Measurements from ENCODE around the gene WDR77.

WDR77 gene

DNA sequence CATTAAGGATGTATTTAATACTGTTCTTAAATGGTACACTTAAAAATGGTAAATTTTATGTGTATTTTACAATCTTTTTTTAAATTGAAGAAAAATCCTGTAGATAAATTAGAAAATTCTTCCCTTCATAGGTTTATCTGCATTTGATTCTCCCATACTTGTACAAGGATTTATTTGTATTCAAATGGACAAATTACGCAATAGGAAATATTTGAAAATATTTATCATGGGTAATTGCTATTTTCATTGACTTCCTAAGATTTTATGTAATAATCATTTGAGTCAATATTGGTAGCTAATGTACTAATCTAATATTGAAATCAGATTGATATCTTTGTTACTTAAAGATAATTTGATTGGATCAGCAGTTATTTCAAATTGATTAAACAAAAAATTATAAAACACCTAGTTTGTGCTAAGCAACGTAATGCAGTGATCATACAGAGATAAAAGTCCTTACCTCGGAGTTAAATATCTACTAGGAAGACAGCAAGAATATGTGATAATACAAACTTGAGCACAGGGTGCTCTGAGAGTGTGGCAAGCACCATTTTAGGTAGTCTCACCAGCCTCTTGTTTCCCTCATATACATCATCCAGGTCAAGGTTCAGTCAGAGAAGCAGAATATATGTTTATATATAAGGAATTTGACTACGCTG, 13.4 kb upstream of the WDR77 start:
- Histone ChIP-seq H2AFZ (ENCODE audit: low read length) (no peak overlapping the region), H3K36me3 (replicated peaks in 1 of 2; ENCODE audit: control insufficient read depth in 2 of 2, insufficient read depth in 2 of 2, low read length in 2 of 2) (peaks cover 6 to 50% of the 10 kb centered on the region in 2 donors), H2BK12ac (ENCODE audit: low read length) (no peak overlapping the region), H3K9me3 (replicated peaks in 1 of 2; ENCODE audit: control insufficient read depth in 2 of 2, insufficient read depth in 1 of 2, low read depth in 1 of 2, low read length in 2 of 2) (no peaks in the 10 kb centered on the region), H3K4me2 (ENCODE audit: insufficient read depth, low read length, poor library complexity, severe bottlenecking) (no peak overlapping the region), H3K14ac (ENCODE audit: low read length) (no peak overlapping the region), H4K8ac (ENCODE audit: low read depth, low read length) (no peak overlapping the region), H3K4ac (ENCODE audit: low read length) (no peak overlapping the region), H2BK5ac (ENCODE audit: low read length) (no peak overlapping the region), H3K4me3 (ENCODE audit: low read length in 2 of 2) (no peak overlapping the region), H3K18ac (ENCODE audit: low read length) (no peak overlapping the region), H3K79me1 (ENCODE audit: low read depth, low read length) (no peaks in the 10 kb centered on the region), H3K9ac (ENCODE audit: low read depth, low read length, poor library complexity) (no peak overlapping the region), H3K4me1 (ENCODE audit: control insufficient read depth in 2 of 2, insufficient read depth in 1 of 2, low read depth in 1 of 2, low read length in 2 of 2) (no peaks in the 10 kb centered on the region), H4K91ac (ENCODE audit: low read depth, low read length, poor library complexity) (no peak overlapping the region), H2BK15ac (ENCODE audit: low read length) (no peak overlapping the region), H2BK120ac (ENCODE audit: low read depth, low read length) (no peak overlapping the region), H3K27ac (replicated peaks; ENCODE audit: low read length) (no peak overlapping the region), H3K27me3 (ENCODE audit: control insufficient read depth in 3 of 3, insufficient read depth in 3 of 3, low read depth in 1 of 3, low read length in 3 of 3) (no peaks in the 10 kb centered on the region), H2AK5ac (ENCODE audit: low read depth, low read length) (no peak overlapping the region), H3K23ac (ENCODE audit: low read depth, low read length, poor library complexity) (no peak overlapping the region)
- WGBS, 2 donors (ENCODE audit: extremely low coverage in 2 of 2, insufficient read length in 2 of 2, insufficient replicate concordance in 1 of 2): no CpG with 5 or more reads among the region's 4 CpGs
- DNase-seq (ENCODE audit: low spot score): no peak

- Histone ChIP-seq H2BK15ac (ENCODE audit: low read length) (no peak overlapping the region), H2AFZ (ENCODE audit: low read length) (no peak overlapping the region), H2BK120ac (ENCODE audit: low read depth, low read length) (no peak overlapping the region), H3K9me3 (replicated peaks in 1 of 2; ENCODE audit: control insufficient read depth in 2 of 2, insufficient read depth in 1 of 2, low read depth in 1 of 2, low read length in 2 of 2) (no peaks in the 10 kb centered on the region), H3K4me1 (ENCODE audit: control insufficient read depth in 2 of 2, insufficient read depth in 1 of 2, low read depth in 1 of 2, low read length in 2 of 2) (no peaks in the 10 kb centered on the region), H4K91ac (ENCODE audit: low read depth, low read length, poor library complexity) (no peak overlapping the region), H2BK5ac (ENCODE audit: low read length) (no peak overlapping the region), H3K4ac (ENCODE audit: low read length) (no peak overlapping the region), H3K23ac (ENCODE audit: low read depth, low read length, poor library complexity) (no peak overlapping the region), H3K4me2 (ENCODE audit: insufficient read depth, low read length, poor library complexity, severe bottlenecking) (no peak overlapping the region), H3K36me3 (replicated peaks in 1 of 2; ENCODE audit: control insufficient read depth in 2 of 2, insufficient read depth in 2 of 2, low read length in 2 of 2) (peaks cover 10 to 58% of the 10 kb centered on the region in 2 donors), H2AK5ac (ENCODE audit: low read depth, low read length) (no peak overlapping the region), H2BK12ac (ENCODE audit: low read length) (no peak overlapping the region), H3K27ac (replicated peaks; ENCODE audit: low read length) (no peak overlapping the region), H3K18ac (ENCODE audit: low read length) (no peak overlapping the region), H3K9ac (ENCODE audit: low read depth, low read length, poor library complexity) (no peak overlapping the region), H3K4me3 (ENCODE audit: low read length in 2 of 2) (no peak overlapping the region), H3K79me1 (ENCODE audit: low read depth, low read length) (no peaks in the 10 kb centered on the region), H3K27me3 (ENCODE audit: control insufficient read depth in 3 of 3, insufficient read depth in 3 of 3, low read depth in 1 of 3, low read length in 3 of 3) (no peaks in the 10 kb centered on the region), H3K14ac (ENCODE audit: low read length) (no peak overlapping the region), H4K8ac (ENCODE audit: low read depth, low read length) (no peak overlapping the region)
- no CpG with 5 or more reads among the region's 6 CpGs for WGBS, 2 donors (ENCODE audit: extremely low coverage in 2 of 2, insufficient read length in 2 of 2, insufficient replicate concordance in 1 of 2)
- DNase-seq (ENCODE audit: low spot score): no peak
These were observed 12.7 kb upstream of the WDR77 start for GRCh38 chr1:111461765-111462164.

DNA sequence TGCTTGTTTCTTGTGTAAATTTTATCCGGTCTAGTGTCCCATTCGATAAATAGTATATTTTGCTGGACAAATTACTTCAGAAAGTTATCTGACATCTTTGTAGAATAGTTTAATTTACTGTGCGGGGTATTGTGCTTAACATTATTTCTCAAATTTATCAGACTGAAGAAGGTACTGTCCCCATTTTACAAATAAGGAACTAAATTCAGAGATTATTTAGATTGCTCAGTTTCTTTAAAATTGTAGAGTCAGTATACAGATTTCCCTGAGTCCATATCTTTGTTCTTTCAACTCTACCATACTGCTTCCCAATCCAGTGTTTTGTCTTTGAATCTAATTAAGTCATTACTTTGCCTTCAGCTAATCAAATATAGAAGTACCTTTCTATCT, 6.6 kb upstream of the WDR77 start:
- no CpG with 5 or more reads among the region's 3 CpGs for whole genome bisulfite sequencing, 2 donors (ENCODE audit: extremely low coverage in 2 of 2, insufficient read length in 2 of 2, insufficient replicate concordance in 1 of 2)
- no peak overlapping the region for H3K27ac ChIP-seq (replicated peaks; ENCODE audit: low read length)
- H3K4me2 ChIP-seq (ENCODE audit: insufficient read depth, low read length, poor library complexity, severe bottlenecking): no peak overlapping the region
- no peak overlapping the region for H2BK15ac ChIP-seq (ENCODE audit: low read length)
- H3K9ac ChIP-seq (ENCODE audit: low read depth, low read length, poor library complexity): no peak overlapping the region
- H3K36me3 ChIP-seq (replicated peaks in 1 of 2; ENCODE audit: control insufficient read depth in 2 of 2, insufficient read depth in 2 of 2, low read length in 2 of 2): peaks cover 16 to 94% of the 10 kb centered on the region in 2 donors
- no peaks in the 10 kb centered on the region for H3K27me3 ChIP-seq (ENCODE audit: control insufficient read depth in 3 of 3, insufficient read depth in 3 of 3, low read depth in 1 of 3, low read length in 3 of 3)
- H2BK5ac ChIP-seq (ENCODE audit: low read length): no peak overlapping the region
- no peak overlapping the region for H2BK12ac ChIP-seq (ENCODE audit: low read length)
- no peaks in the 10 kb centered on the region for H3K4me1 ChIP-seq (ENCODE audit: control insufficient read depth in 2 of 2, insufficient read depth in 1 of 2, low read depth in 1 of 2, low read length in 2 of 2)
- no peak overlapping the region for H3K23ac ChIP-seq (ENCODE audit: low read depth, low read length, poor library complexity)
- H3K79me1 ChIP-seq (ENCODE audit: low read depth, low read length): no peaks in the 10 kb centered on the region
- no peak overlapping the region for H3K14ac ChIP-seq (ENCODE audit: low read length)
- H3K4ac ChIP-seq (ENCODE audit: low read length): no peak overlapping the region
- H3K18ac ChIP-seq (ENCODE audit: low read length): no peak overlapping the region
- no peak overlapping the region for H3K4me3 ChIP-seq (ENCODE audit: low read length in 2 of 2)
- no peak overlapping the region for H2AK5ac ChIP-seq (ENCODE audit: low read depth, low read length)
- H2AFZ ChIP-seq (ENCODE audit: low read length): no peak overlapping the region
- no peaks in the 10 kb centered on the region for H3K9me3 ChIP-seq (replicated peaks in 1 of 2; ENCODE audit: control insufficient read depth in 2 of 2, insufficient read depth in 1 of 2, low read depth in 1 of 2, low read length in 2 of 2)
- no peak overlapping the region for H4K91ac ChIP-seq (ENCODE audit: low read depth, low read length, poor library complexity)
- no peak overlapping the region for H4K8ac ChIP-seq (ENCODE audit: low read depth, low read length)
- no peak overlapping the region for H2BK120ac ChIP-seq (ENCODE audit: low read depth, low read length)
- DNase-seq (ENCODE audit: low spot score): no peak

GRCh38 chr1:111454859-111455641, 6.0 kb upstream of the WDR77 start:
- Histone ChIP-seq H3K4me1 (ENCODE audit: control insufficient read depth in 2 of 2, insufficient read depth in 1 of 2, low read depth in 1 of 2, low read length in 2 of 2) (peaks cover 2 to 3% of the 10 kb centered on the region in 2 donors), H3K36me3 (replicated peaks in 1 of 2; ENCODE audit: control insufficient read depth in 2 of 2, insufficient read depth in 2 of 2, low read length in 2 of 2) (peaks cover 16 to 89% of the 10 kb centered on the region in 2 donors), H3K9me3 (replicated peaks in 1 of 2; ENCODE audit: control insufficient read depth in 2 of 2, insufficient read depth in 1 of 2, low read depth in 1 of 2, low read length in 2 of 2) (no peaks in the 10 kb centered on the region)

More at GRCh38 chr1:111454859-111455641, 6.0 kb upstream of the WDR77 start:
- DNase-seq (ENCODE audit: low spot score): no peak
- Histone ChIP-seq H3K4ac (ENCODE audit: low read length) (no peak overlapping the region), H3K14ac (ENCODE audit: low read length) (no peak overlapping the region), H3K9ac (ENCODE audit: low read depth, low read length, poor library complexity) (no peak overlapping the region), H4K8ac (ENCODE audit: low read depth, low read length) (no peak overlapping the region), H2AFZ (ENCODE audit: low read length) (no peak overlapping the region), H3K27me3 (ENCODE audit: control insufficient read depth in 3 of 3, insufficient read depth in 3 of 3, low read depth in 1 of 3, low read length in 3 of 3) (no peaks in the 10 kb centered on the region), H2BK12ac (ENCODE audit: low read length) (no peak overlapping the region), H3K27ac (replicated peaks; ENCODE audit: low read length) (no peak overlapping the region), H3K4me3 (ENCODE audit: low read length in 2 of 2) (no peak overlapping the region), H2BK5ac (ENCODE audit: low read length) (no peak overlapping the region), H3K4me2 (ENCODE audit: insufficient read depth, low read length, poor library complexity, severe bottlenecking) (no peak overlapping the region), H4K91ac (ENCODE audit: low read depth, low read length, poor library complexity) (no peak overlapping the region), H3K18ac (ENCODE audit: low read length) (no peak overlapping the region), H3K23ac (ENCODE audit: low read depth, low read length, poor library complexity) (no peak overlapping the region), H3K79me1 (ENCODE audit: low read depth, low read length) (no peaks in the 10 kb centered on the region), H2AK5ac (ENCODE audit: low read depth, low read length) (no peak overlapping the region), H2BK15ac (ENCODE audit: low read length) (no peak overlapping the region), H2BK120ac (ENCODE audit: low read depth, low read length) (no peak overlapping the region)
- no CpG with 5 or more reads among the region's 5 CpGs for whole genome bisulfite sequencing, 2 donors (ENCODE audit: extremely low coverage in 2 of 2, insufficient read length in 2 of 2, insufficient replicate concordance in 1 of 2)

All from neuronal stem cell (in vitro differentiated cells).